IPS-18a (cell line): ENCODE results near the gene NACC1.

Experiments used
- H3K27ac ChIP-seq: one replicate; pipeline ENCODE4 v1.5.1; 2013; ENCODE audit warnings: low read length
- H3K27me3 ChIP-seq: one replicate; pipeline ENCODE4 v1.6.1; 2013; ENCODE audit warnings: mild to moderate bottlenecking, low read length; ENCODE audit not compliant: control insufficient read depth, insufficient read depth
- H3K36me3 ChIP-seq: one replicate; pipeline ENCODE4 v1.6.1; 2013; ENCODE audit warnings: low read depth, low read length; ENCODE audit not compliant: control insufficient read depth
- H3K4me1 ChIP-seq: one replicate; pipeline ENCODE4 v1.6.1; 2013; ENCODE audit warnings: low read depth, low read length; ENCODE audit not compliant: control insufficient read depth
- H3K4me3 ChIP-seq: one replicate; pipeline ENCODE4 v1.5.1; 2013; ENCODE audit warnings: low read length
- H3K9ac ChIP-seq: one replicate; pipeline ENCODE4 v1.6.1; 2013; ENCODE audit warnings: mild to moderate bottlenecking, low read length, moderate library complexity
- H3K9me3 ChIP-seq: one replicate; pipeline ENCODE4 v1.6.1; 2013; ENCODE audit warnings: low read depth, low read length; ENCODE audit not compliant: control insufficient read depth

Gene NACC1

GRCh38 chr19:13078381-13078780 is 39.7 kb upstream of the NACC1 start:
- Histone ChIP-seq H3K27me3 (peaks cover 13% of the 10 kb centered on the region), H3K36me3 (no peaks in the 10 kb centered on the region), H3K4me1 (peaks cover 18% of the 10 kb centered on the region), H3K9me3 (no peaks in the 10 kb centered on the region), H3K4me3 (no peak overlapping the region), H3K27ac (no peak overlapping the region), H3K9ac (no peak overlapping the region)

- Histone ChIP-seq H3K4me1 (peaks cover 18% of the 10 kb centered on the region), H3K36me3 (no peaks in the 10 kb centered on the region), H3K27me3 (peaks cover 19% of the 10 kb centered on the region), H3K9me3 (no peaks in the 10 kb centered on the region), H3K4me3 (no peak overlapping the region), H3K9ac (no peak overlapping the region), H3K27ac (no peak overlapping the region)
Measured at GRCh38 chr19:13078897-13079541, 39.0 kb upstream of the NACC1 start.

- Histone ChIP-seq H3K27ac (no peak overlapping the region), H3K9ac (no peak overlapping the region), H3K4me3 (no peak overlapping the region), H3K36me3 (no peaks in the 10 kb centered on the region), H3K4me1 (peaks cover 18% of the 10 kb centered on the region), H3K9me3 (no peaks in the 10 kb centered on the region), H3K27me3 (peaks cover 19% of the 10 kb centered on the region)
Measured at GRCh38 chr19:13079542-13079986, 38.5 kb upstream of the NACC1 start.

- Histone ChIP-seq H3K9ac (no peak overlapping the region), H3K4me1 (peaks cover 14% of the 10 kb centered on the region), H3K27ac (no peak overlapping the region), H3K36me3 (no peaks in the 10 kb centered on the region), H3K27me3 (peaks cover 15% of the 10 kb centered on the region), H3K9me3 (no peaks in the 10 kb centered on the region), H3K4me3 (no peak overlapping the region)
Measured at GRCh38 chr19:13082192-13083007, 35.7 kb upstream of the NACC1 start.

GRCh38 chr19:13083008-13083404 is 35.1 kb upstream of the NACC1 start:
- H3K27ac ChIP-seq: no peak overlapping the region
- H3K27me3 ChIP-seq: peaks cover 15% of the 10 kb centered on the region
- H3K4me3 ChIP-seq: no peak overlapping the region
- H3K9ac ChIP-seq: no peak overlapping the region
- H3K36me3 ChIP-seq: no peaks in the 10 kb centered on the region
- peaks cover 10% of the 10 kb centered on the region for H3K4me1 ChIP-seq
- no peaks in the 10 kb centered on the region for H3K9me3 ChIP-seq

- H3K9ac ChIP-seq: no peak overlapping the region
- H3K27ac ChIP-seq: no peak overlapping the region
- H3K4me3 ChIP-seq: no peak overlapping the region
- peaks cover 10% of the 10 kb centered on the region for H3K4me1 ChIP-seq
- peaks cover 15% of the 10 kb centered on the region for H3K27me3 ChIP-seq
- no peaks in the 10 kb centered on the region for H3K9me3 ChIP-seq
- no peaks in the 10 kb centered on the region for H3K36me3 ChIP-seq
Measured at GRCh38 chr19:13083627-13084026, 34.4 kb upstream of the NACC1 start.

- H3K27me3 ChIP-seq: peaks cover 16% of the 10 kb centered on the region
- no peaks in the 10 kb centered on the region for H3K36me3 ChIP-seq
- peaks cover 10% of the 10 kb centered on the region for H3K4me1 ChIP-seq
Measured at GRCh38 chr19:13085666-13086065, 32.4 kb upstream of the NACC1 start.

GRCh38 chr19:13086341-13086740 is 31.7 kb upstream of the NACC1 start:
- Histone ChIP-seq H3K27me3 (peaks cover 23% of the 10 kb centered on the region), H3K4me1 (peaks cover 12% of the 10 kb centered on the region), H3K9ac (no peak overlapping the region), H3K4me3 (no peak overlapping the region), H3K27ac (no peak overlapping the region), H3K9me3 (no peaks in the 10 kb centered on the region), H3K36me3 (no peaks in the 10 kb centered on the region)

More at GRCh38 chr19:13085666-13086065, 32.4 kb upstream of the NACC1 start:
- no peak overlapping the region for H3K4me3 ChIP-seq
- no peak overlapping the region for H3K27ac ChIP-seq
- no peak overlapping the region for H3K9ac ChIP-seq
- H3K9me3 ChIP-seq: no peaks in the 10 kb centered on the region

GRCh38 chr19:13087295-13087694 is 30.8 kb upstream of the NACC1 start:
- no peak overlapping the region for H3K4me3 ChIP-seq
- peaks cover 15% of the 10 kb centered on the region for H3K4me1 ChIP-seq
- H3K9me3 ChIP-seq: no peaks in the 10 kb centered on the region
- H3K9ac ChIP-seq: no peak overlapping the region
- peaks cover 32% of the 10 kb centered on the region for H3K27me3 ChIP-seq
- H3K36me3 ChIP-seq: no peaks in the 10 kb centered on the region
- no peak overlapping the region for H3K27ac ChIP-seq

GRCh38 chr19:13087795-13088537 is 30.1 kb upstream of the NACC1 start:
- peaks cover 9% of the 10 kb centered on the region for H3K4me1 ChIP-seq

GRCh38 chr19:13089139-13089856 is 28.8 kb upstream of the NACC1 start:
- H3K27me3 ChIP-seq: peaks cover 46% of the 10 kb centered on the region
- H3K4me1 ChIP-seq: peaks cover 8% of the 10 kb centered on the region
- no peak overlapping the region for H3K4me3 ChIP-seq
- H3K27ac ChIP-seq: no peak overlapping the region
- no peak overlapping the region for H3K9ac ChIP-seq
- no peaks in the 10 kb centered on the region for H3K36me3 ChIP-seq
- H3K9me3 ChIP-seq: no peaks in the 10 kb centered on the region

More at GRCh38 chr19:13087795-13088537, 30.1 kb upstream of the NACC1 start:
- Histone ChIP-seq H3K9ac (no peak overlapping the region), H3K4me3 (no peak overlapping the region), H3K36me3 (no peaks in the 10 kb centered on the region), H3K27ac (no peak overlapping the region), H3K27me3 (peaks cover 39% of the 10 kb centered on the region), H3K9me3 (no peaks in the 10 kb centered on the region)
